ENCODE data around the gene DNHD1. TPM values are rescaled to one million over a fixed set of nuclear protein-coding genes. Genes with fewer than 3 reads are reported as not detected.

Gene DNHD1
- total RNA-seq, 1 donor from 2014 or later, result 33.1 TPM

- intact Hi-C loops (cut with DNase I), result loop anchor here (5.0 kb wide), 1 partner anchor 66 kb away; the partner anchor contains the start of gene MRPL17
- ATAC-seq (no peak), DNase-seq (ENCODE audit: low spot score) (no peak)
Measured at GRCh38 chr11:6616596-6617250, 119.6 kb downstream of the DNHD1 start.

GRCh38 chr11:6617315-6617781 lies 120.3 kb downstream of the DNHD1 start:
- no peak for ATAC-seq
- intact Hi-C loops (cut with DNase I), result loop anchor here (5.0 kb wide), 1 partner anchor 65 kb away; the partner anchor contains the start of gene MRPL17
- DNase-seq (ENCODE audit: low spot score), result no peak

GRCh38 chr11:6618117-6619003 lies 121.3 kb downstream of the DNHD1 start:
- DNase-seq (ENCODE audit: low spot score), result no peak
- ATAC-seq, result peak; percentile 31
- intact Hi-C loops (cut with DNase I), result loop anchor here (5.0 kb wide), 1 partner anchor 64 kb away; the partner anchor contains the start of gene MRPL17

- intact Hi-C loops (cut with DNase I), result loop anchor here (5.0 kb wide), 1 partner anchor 63 kb away; the partner anchor contains the start of gene MRPL17
- peak; percentile 98 for ATAC-seq
- DNase-seq (ENCODE audit: low spot score), result peak; percentile 96
Measured at GRCh38 chr11:6619004-6619745, 122.1 kb downstream of the DNHD1 start, which contains the start of gene TPP1. TSS of gene TPP1 (minus strand) at chr11:6619422. CDS start at chr11:6619400, 22 bp downstream.

- intact Hi-C loops (cut with DNase I), result no loop called here
- ATAC-seq (no peak), DNase-seq (ENCODE audit: low spot score) (no peak)
Measured at GRCh38 chr11:6620636-6621035, 123.6 kb downstream of the DNHD1 start.

Other genes with a start within 250 kb of the DNHD1 start
- gene CCKBR, start 237.4 kb upstream of the DNHD1 start, total RNA-seq, result 1.1 TPM
- 145 TPM for gene CAVIN3, start 176.8 kb upstream of the DNHD1 start, total RNA-seq
- 32.3 TPM for gene SMPD1, start 106.8 kb upstream of the DNHD1 start, total RNA-seq
- gene APBB1, start 78.2 kb upstream of the DNHD1 start, total RNA-seq, result 65.5 TPM
- gene HPX, start 56.3 kb upstream of the DNHD1 start, total RNA-seq, result 2.8 TPM
- 24.6 TPM for gene TRIM3, start 23.3 kb upstream of the DNHD1 start, total RNA-seq
- 35.0 TPM for gene ARFIP2, start 15.9 kb upstream of the DNHD1 start, total RNA-seq
- 51.5 TPM for gene TIMM10B, start 15.8 kb upstream of the DNHD1 start, total RNA-seq
- gene RRP8, start 106.3 kb downstream of the DNHD1 start, total RNA-seq, result 20.9 TPM
- gene ILK, start 106.5 kb downstream of the DNHD1 start, total RNA-seq, result 208 TPM
- 79.4 TPM for gene TAF10, start 114.9 kb downstream of the DNHD1 start, total RNA-seq
- gene TPP1, start 122.1 kb downstream of the DNHD1 start, total RNA-seq, result 100 TPM
- gene DCHS1, start 158.5 kb downstream of the DNHD1 start, total RNA-seq, result 22.7 TPM
- 25.5 TPM for gene MRPL17, start 186.1 kb downstream of the DNHD1 start, total RNA-seq

Measured in sciatic nerve (tissue), 2 donors.